Aorta (tissue), 5 donors: ENCODE measurements around the gene LTB4R. TPM values are rescaled to one million over a fixed set of nuclear protein-coding genes. Genes with fewer than 3 reads are reported as not detected.
A peak's percentile ranks its signal among the peaks of the same experiment; 100 is the strongest.

Experiments used
- ATAC-seq: fragments of 200-7000 bp; cut with Tn5 transposase; one replicate; pipeline ENCODE4 v1.9.1; 2022; ENCODE audit warnings: moderate library complexity; ENCODE audit not compliant: low FRiP score
- DNase-seq, 2 donors: peaks; one replicate each; pipeline ENCODE4 v3.0.0-alpha.2; 2020
- H3K27ac ChIP-seq, 2 donors: one replicate each; pipeline ENCODE4 v1.5.1; 2013; ENCODE audit warnings: low read length in 2 of 2, mild to moderate bottlenecking in 2 of 2, moderate library complexity in 2 of 2, control low read depth in 1 of 2, inconsistent platforms in 1 of 2, low read depth in 1 of 2
- H3K27me3 ChIP-seq, 2 donors: one replicate each; pipeline ENCODE4 v1.6.1; 2013; ENCODE audit warnings: control low read depth in 1 of 2, low read length in 1 of 2, mild to moderate bottlenecking in 1 of 2, moderate library complexity in 1 of 2; ENCODE audit not compliant: insufficient read depth in 2 of 2, control insufficient read depth in 1 of 2
- H3K36me3 ChIP-seq, 2 donors: one replicate each; pipeline ENCODE4 v1.6.1; 2013; ENCODE audit warnings: control low read depth in 1 of 2, low read length in 1 of 2, mild to moderate bottlenecking in 1 of 2; ENCODE audit not compliant: insufficient read depth in 2 of 2, control insufficient read depth in 1 of 2
- H3K4me1 ChIP-seq, 2 donors: one replicate each; pipeline ENCODE4 v1.6.1; 2013; ENCODE audit warnings: low read length in 2 of 2, control low read depth in 1 of 2, mild to moderate bottlenecking in 1 of 2, moderate library complexity in 1 of 2; ENCODE audit not compliant: insufficient read depth in 2 of 2, control insufficient read depth in 1 of 2
- H3K4me3 ChIP-seq, 2 donors: one replicate each; pipeline ENCODE4 v1.5.1; 2013; ENCODE audit warnings: low read length in 2 of 2, control low read depth in 1 of 2, mild to moderate bottlenecking in 1 of 2
- H3K9me3 ChIP-seq: one replicate; pipeline ENCODE4 v1.6.1; 2013; ENCODE audit warnings: mild to moderate bottlenecking, low read length; ENCODE audit not compliant: control insufficient read depth
- WGBS, 2 donors: extraction: QIAGEN DNeasy Blood & Tissue Kit; methylation state at CpG; one replicate each; pipeline ENCODE4 v1.1.7; 2013; 5-methylcytosine and 5-hydroxymethylcytosine counted together
- intact Hi-C, 2 donors: fragments of 100-400 bp; cut with DNase I; formaldehyde crosslinking; loops; one replicate each; pipeline versions ENCODE4 v1.14.2 to v1.15.0; 2022
- polyA plus RNA-seq, 2 donors: library from polyadenylated mRNA; stranded (reverse); fragments of 200-250 nt; gene quantifications; one replicate each; pipeline ENCODE4 v1.2.3, GENCODE V29; 2013
- total RNA-seq, 2 donors: library from RNA; stranded (reverse); fragmentation: NEBNext Ultra II Directional; extraction: Animal tissue kit (Norgen Biotek cat#: 25700); gene quantifications; one replicate each; pipeline ENCODE4 v1.2.1, GENCODE V29; 2021
- donor health status: healthy with polysubstance abuse.
- donor health status: Bipolar disorder and iron deficiency.
- donor health status: DM: no; HTN: no; CAD: no.
- donor health status: DM: no; HTN: no; CAD: no.
- donor health status: DM: yes; HTN: yes; CAD: no.

Gene LTB4R
- total and polyA plus RNA-seq, 4 donors: 2.9 to 8.2 (median 6.1) TPM

DNA sequence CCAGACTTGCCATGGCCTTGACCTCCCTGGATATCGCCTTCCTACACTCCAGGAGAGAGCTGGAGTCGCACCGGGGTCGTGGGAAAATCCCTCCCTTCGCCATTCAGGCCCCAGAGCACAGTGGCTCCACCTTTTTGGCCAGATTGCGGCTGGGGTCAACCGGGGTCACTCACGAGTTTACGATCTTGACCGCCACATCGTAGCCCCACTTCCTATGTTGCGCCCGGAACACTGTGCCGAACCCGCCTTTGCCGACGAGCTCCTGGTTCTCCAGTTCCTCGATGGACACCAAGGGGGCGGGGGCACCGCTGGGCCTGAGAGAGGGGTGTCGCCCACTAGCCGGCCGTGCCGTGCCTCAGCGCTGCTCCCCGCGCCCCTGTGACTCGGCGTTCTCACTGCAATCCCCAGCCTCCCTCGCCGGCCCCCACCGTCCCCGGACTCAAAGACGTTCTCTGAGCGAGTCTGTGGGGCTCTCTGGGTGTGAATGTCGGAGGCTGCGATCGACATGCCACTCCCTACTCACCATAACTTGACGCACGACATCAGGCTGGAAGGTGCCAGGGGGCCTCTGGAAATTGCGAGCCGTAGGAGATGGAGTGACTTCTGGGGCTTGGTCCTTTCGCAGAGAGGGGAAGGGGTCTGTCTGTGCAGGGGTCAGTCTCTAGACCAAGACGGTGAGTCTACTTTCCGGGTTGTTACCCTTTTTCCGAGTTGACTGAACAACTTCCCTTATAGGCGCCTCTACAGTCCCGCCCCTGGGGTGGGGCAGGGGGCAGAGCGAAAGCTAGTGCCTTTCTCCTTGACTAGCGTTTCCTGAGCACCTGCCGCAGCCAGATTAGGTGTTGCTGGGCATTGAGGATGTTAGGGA lies 28.2 kb downstream of the LTB4R start, which contains the start of gene RIPK3:
RIPK3 (minus strand) TSS at position 708 of the 868 bp plus-strand sequence; CDS start at position 543, 165 bp downstream.
- intact Hi-C loops: no loop called here

DNA sequence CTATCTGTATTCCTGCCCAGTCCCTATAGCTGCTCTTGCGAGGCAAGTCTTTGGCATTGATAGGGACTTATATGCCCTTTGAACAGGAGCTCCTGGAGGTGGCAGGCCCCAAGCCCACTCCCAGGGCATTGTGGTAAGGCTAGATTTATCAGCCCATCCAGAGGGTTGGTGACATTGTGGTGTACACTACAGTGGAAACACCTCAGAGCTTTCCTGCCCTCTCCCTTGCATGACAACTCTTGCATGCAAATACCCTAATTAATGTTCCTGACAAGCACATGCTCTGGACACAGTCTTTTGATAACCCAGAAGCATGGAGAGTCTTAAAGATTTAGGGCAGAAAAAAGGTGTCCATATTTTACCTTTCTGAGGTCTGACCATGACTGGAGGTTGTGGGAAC lies 29.3 kb downstream of the LTB4R start:
- Histone ChIP-seq H3K9me3 (no peaks in the 10 kb centered on the region), H3K36me3 (no peaks in the 10 kb centered on the region), H3K27me3 (no peaks in the 10 kb centered on the region), H3K4me3 (no peak overlapping the region), H3K4me1 (no peaks in the 10 kb centered on the region), H3K27ac (no peak overlapping the region)
- ATAC-seq (no peak), DNase-seq (no peak)
- intact Hi-C loops: no loop called here
- WGBS, 2 donors: 97 to 100% methylated on average over 1 of the region's 1 CpG

More for the DNA sequence above, 28.2 kb downstream of the LTB4R start, which contains the start of gene RIPK3:
- Histone ChIP-seq H3K4me1 (no peaks in the 10 kb centered on the region), H3K4me3 (no peak within 1 kb of the TSS), H3K9me3 (no peaks in the 10 kb centered on the region), H3K36me3 (no peaks in the 10 kb centered on the region), H3K27me3 (no peaks in the 10 kb centered on the region), H3K27ac (no peak within 1 kb of the TSS)
- ATAC-seq: peak; percentile 54
- peak; percentile 66 to 81 for DNase-seq
- 22 to 23% methylated on average over 51 of the region's 51 CpGs for WGBS, 2 donors

DNA sequence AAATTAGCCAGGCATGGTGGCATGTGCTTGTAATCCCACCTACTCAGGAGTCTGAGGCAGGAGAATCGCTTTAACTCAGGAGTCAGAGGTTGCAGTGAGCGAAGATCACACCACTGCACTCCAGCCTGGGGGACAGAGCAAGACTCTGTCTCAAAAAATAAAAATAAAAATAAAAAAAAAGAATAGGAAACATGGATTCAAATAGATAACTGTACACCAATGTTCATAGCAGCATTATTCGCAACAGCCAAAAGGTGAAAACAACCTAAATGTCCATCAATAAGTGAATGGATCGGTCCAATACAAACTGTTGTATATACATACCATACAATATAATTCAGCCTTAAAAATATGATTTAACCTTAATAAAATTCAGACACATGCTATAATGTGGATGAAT lies 31.6 kb downstream of the LTB4R start:
- H3K36me3 ChIP-seq: no peaks in the 10 kb centered on the region
- H3K9me3 ChIP-seq: no peaks in the 10 kb centered on the region
- no peak overlapping the region for H3K27ac ChIP-seq
- no peaks in the 10 kb centered on the region for H3K27me3 ChIP-seq
- H3K4me1 ChIP-seq: no peaks in the 10 kb centered on the region
- DNase-seq (no peak), ATAC-seq (no peak)
- 96 to 97% methylated on average over 4 of the region's 4 CpGs for WGBS, 2 donors
- intact Hi-C loops: no loop called here
- no peak overlapping the region for H3K4me3 ChIP-seq

DNA sequence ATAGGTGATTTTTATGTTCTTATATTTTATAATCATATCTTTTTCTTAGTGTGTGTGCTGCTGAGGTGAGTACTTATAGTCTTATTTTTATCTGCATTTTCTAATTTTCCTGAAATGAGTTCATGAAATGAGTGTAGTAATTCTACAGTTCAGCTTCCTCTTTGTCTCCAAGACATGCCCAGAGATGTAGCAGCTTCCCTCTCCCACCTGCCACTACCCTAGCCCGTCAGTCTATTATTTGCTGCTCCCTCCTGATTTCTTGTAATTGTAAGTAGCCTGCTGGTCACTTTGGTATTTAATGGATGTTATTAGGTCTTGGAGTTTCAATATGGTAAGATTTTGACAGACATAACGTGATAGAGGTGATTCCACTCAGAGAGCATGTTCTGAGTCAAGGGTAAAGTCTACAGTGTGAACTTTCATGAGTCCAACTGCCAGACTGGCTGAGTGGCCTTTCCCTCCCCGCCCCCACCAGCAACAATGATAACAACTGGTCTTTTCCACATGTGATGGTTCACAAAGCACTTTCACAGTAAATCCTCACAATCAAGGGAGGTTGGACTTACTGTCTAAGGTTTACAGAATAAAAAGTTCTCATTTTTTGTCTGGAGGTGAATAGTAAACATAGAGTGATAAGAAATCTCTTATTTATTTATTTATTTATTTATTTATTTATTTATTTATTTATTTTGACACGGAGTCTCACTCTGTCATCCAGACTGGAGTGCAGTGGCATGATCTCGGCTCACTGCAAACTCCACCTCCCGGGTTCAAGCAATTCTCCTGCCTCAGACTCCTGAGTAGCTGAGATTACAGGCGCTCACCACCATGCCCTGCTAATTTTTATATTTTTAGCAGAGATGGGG lies 32.7 kb downstream of the LTB4R start:
- H3K27ac ChIP-seq: no peak overlapping the region
- ATAC-seq: no peak
- DNase-seq: no peak
- H3K27me3 ChIP-seq: no peaks in the 10 kb centered on the region
- 75 to 77% methylated on average over 7 of the region's 7 CpGs for WGBS, 2 donors
- no peaks in the 10 kb centered on the region for H3K36me3 ChIP-seq
- no peak overlapping the region for H3K4me3 ChIP-seq
- intact Hi-C loops: no loop called here
- no peaks in the 10 kb centered on the region for H3K4me1 ChIP-seq
- H3K9me3 ChIP-seq: no peaks in the 10 kb centered on the region

DNA sequence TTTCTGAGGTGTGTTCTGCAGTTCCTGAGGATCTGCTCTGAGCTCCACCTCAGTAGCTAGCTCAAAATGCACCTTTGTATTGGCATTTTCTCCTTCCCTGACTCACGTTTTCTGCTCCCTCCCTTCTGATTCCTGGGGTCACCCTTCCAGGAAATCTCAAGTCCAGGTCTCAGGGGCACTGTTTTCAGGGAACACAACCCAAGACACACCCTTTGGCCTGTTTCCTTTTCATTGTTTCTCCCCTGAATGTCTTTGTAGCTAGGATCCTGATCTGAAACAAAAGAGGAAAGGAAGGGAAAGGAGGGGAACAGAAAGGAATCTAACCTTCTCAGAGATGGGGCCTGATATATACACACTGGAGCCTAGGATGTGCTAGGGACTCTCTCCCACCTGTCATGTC lies 35.8 kb downstream of the LTB4R start:
- Histone ChIP-seq H3K27ac (no peak overlapping the region), H3K27me3 (no peaks in the 10 kb centered on the region), H3K4me1 (no peaks in the 10 kb centered on the region), H3K4me3 (no peak overlapping the region), H3K9me3 (no peaks in the 10 kb centered on the region), H3K36me3 (no peaks in the 10 kb centered on the region)
- 58% methylated on average over 1 of the region's 1 CpG for WGBS, 2 donors
- ATAC-seq: no peak
- no peak for DNase-seq
- intact Hi-C loops: no loop called here

- WGBS, 2 donors: 90 to 97% methylated on average over 2 of the region's 2 CpGs
- intact Hi-C loops: no loop called here
Observed at GRCh38 chr14:24348186-24348585, 36.9 kb downstream of the LTB4R start.

GRCh38 chr14:24349742-24350141 lies 38.4 kb downstream of the LTB4R start:
- intact Hi-C loops: no loop called here
- H3K27ac ChIP-seq: no peak overlapping the region
- no peaks in the 10 kb centered on the region for H3K36me3 ChIP-seq
- WGBS, 2 donors: 46 to 49% methylated on average over 5 of the region's 5 CpGs
- ATAC-seq: no peak
- H3K27me3 ChIP-seq: no peaks in the 10 kb centered on the region
- H3K4me1 ChIP-seq: no peaks in the 10 kb centered on the region
- H3K9me3 ChIP-seq: no peaks in the 10 kb centered on the region
- no peak overlapping the region for H3K4me3 ChIP-seq
- no peak for DNase-seq

More at GRCh38 chr14:24348186-24348585, 36.9 kb downstream of the LTB4R start:
- no peak for DNase-seq
- Histone ChIP-seq H3K27me3 (no peaks in the 10 kb centered on the region), H3K9me3 (no peaks in the 10 kb centered on the region), H3K4me1 (no peaks in the 10 kb centered on the region), H3K4me3 (no peak overlapping the region), H3K36me3 (no peaks in the 10 kb centered on the region), H3K27ac (no peak overlapping the region)
- no peak for ATAC-seq

DNA sequence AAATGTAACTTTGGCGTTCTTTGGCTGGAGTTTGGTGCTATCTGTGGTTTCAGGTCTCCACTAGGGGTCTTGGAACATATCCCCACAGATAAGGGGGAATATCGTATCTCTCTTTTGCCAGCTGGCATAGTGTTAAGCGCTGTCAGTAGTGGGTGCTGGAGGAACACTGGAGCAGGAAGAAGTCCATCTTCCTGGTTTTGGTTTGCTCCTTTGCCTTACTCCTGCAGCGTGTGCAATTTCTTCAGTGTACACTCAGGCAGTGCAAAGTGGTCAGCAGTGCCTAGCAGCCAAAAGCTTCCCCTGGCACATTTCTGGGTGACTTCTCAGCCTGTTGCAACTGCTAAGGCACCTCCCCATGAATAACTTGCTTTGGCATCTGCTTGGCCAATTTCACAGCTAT lies 40.2 kb downstream of the LTB4R start:
- DNase-seq: peak in 1 of 2 donors; percentile 54
- H3K9me3 ChIP-seq: no peaks in the 10 kb centered on the region
- intact Hi-C loops: loop anchor here in 1 of 2 donors (1.0 kb wide), 1 partner anchor 48 kb away; the partner anchor contains the start of gene NYNRIN
- H3K27ac ChIP-seq: no peak overlapping the region
- H3K36me3 ChIP-seq: no peaks in the 10 kb centered on the region
- WGBS, 2 donors: 10 to 15% methylated on average over 4 of the region's 4 CpGs
- H3K27me3 ChIP-seq: no peaks in the 10 kb centered on the region
- no peaks in the 10 kb centered on the region for H3K4me1 ChIP-seq
- H3K4me3 ChIP-seq: no peak overlapping the region
- no peak for ATAC-seq
